ENCODE results near the gene JCAD. TPM values are rescaled to one million over a fixed set of nuclear protein-coding genes. Genes with fewer than 3 reads are reported as not detected.
A peak's percentile ranks its signal among the peaks of the same experiment; 100 is the strongest.

The JCAD gene
- total and polyA plus RNA-seq, 2 donors: 5.9 to 9.9 TPM

- peaks cover 21 to 44% of the 10 kb centered on the region in 2 donors for H3K27me3 ChIP-seq (ENCODE audit: control insufficient read depth in 2 of 2, insufficient read depth in 1 of 2, low read length in 1 of 2)
- H3K4me1 ChIP-seq (ENCODE audit: control insufficient read depth in 2 of 2, insufficient read depth in 2 of 2, low read length in 2 of 2): peaks cover 0 to 2% of the 10 kb centered on the region in 2 donors
- DNase-seq (ENCODE audit: low read depth in 6 of 9, low spot score in 9 of 9): no peak
- 92% methylated on average over 3 of the region's 3 CpGs for WGBS
- H3K4me3 ChIP-seq (ENCODE audit: low read length in 2 of 2): no peak overlapping the region
- no peaks in the 10 kb centered on the region for H3K36me3 ChIP-seq (ENCODE audit: control insufficient read depth in 2 of 2, insufficient read depth in 2 of 2, low read length in 1 of 2)
- peaks cover 0 to 3% of the 10 kb centered on the region in 2 donors for H3K9me3 ChIP-seq (ENCODE audit: control insufficient read depth in 2 of 2, insufficient read depth in 1 of 2, low read length in 1 of 2)
- no peak overlapping the region for H3K27ac ChIP-seq (ENCODE audit: low read depth in 1 of 2, low read length in 1 of 2)
Measured at GRCh38 chr10:30063099-30063498, 3.7 kb upstream of the JCAD start.

DNA sequence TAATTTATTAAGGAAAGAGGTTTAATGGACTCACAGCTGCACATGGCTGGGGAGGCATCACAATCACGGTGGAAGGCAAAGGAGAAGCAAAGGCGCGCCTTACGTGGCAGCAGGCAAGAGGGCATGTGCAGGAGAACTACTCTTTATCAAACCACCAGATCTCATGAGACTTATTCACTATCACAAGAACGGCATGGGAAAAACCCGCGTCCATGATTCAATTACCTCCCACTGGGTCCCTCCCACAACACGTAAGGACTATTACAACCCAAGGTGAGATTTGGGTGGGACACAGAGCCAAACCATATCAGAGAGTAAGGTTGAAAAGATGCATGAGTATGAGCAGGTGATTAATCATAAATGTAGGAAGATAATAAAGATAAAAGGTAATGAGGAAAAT, 3.2 kb upstream of the JCAD start:
- no peaks in the 10 kb centered on the region for H3K36me3 ChIP-seq (ENCODE audit: control insufficient read depth in 2 of 2, insufficient read depth in 2 of 2, low read length in 1 of 2)
- WGBS: 97% methylated on average over 8 of the region's 8 CpGs

GRCh38 chr10:30062090-30062489, 2.7 kb upstream of the JCAD start:
- Histone ChIP-seq H3K27me3 (ENCODE audit: control insufficient read depth in 2 of 2, insufficient read depth in 1 of 2, low read length in 1 of 2) (peaks cover 30 to 54% of the 10 kb centered on the region in 2 donors), H3K36me3 (ENCODE audit: control insufficient read depth in 2 of 2, insufficient read depth in 2 of 2, low read length in 1 of 2) (no peaks in the 10 kb centered on the region), H3K9me3 (ENCODE audit: control insufficient read depth in 2 of 2, insufficient read depth in 1 of 2, low read length in 1 of 2) (peaks cover 0 to 3% of the 10 kb centered on the region in 2 donors), H3K27ac (ENCODE audit: low read depth in 1 of 2, low read length in 1 of 2) (no peak overlapping the region), H3K4me1 (ENCODE audit: control insufficient read depth in 2 of 2, insufficient read depth in 2 of 2, low read length in 2 of 2) (peaks cover 0 to 2% of the 10 kb centered on the region in 2 donors), H3K4me3 (ENCODE audit: low read length in 2 of 2) (no peak overlapping the region)
- no peak for DNase-seq (ENCODE audit: low read depth in 6 of 9, low spot score in 9 of 9)
- 89% methylated on average over 1 of the region's 1 CpG for WGBS

More for the DNA sequence above, 3.2 kb upstream of the JCAD start:
- H3K4me3 ChIP-seq (ENCODE audit: low read length in 2 of 2): no peak overlapping the region
- no peak for DNase-seq (ENCODE audit: low read depth in 6 of 9, low spot score in 9 of 9)
- H3K27me3 ChIP-seq (ENCODE audit: control insufficient read depth in 2 of 2, insufficient read depth in 1 of 2, low read length in 1 of 2): peaks cover 25 to 49% of the 10 kb centered on the region in 2 donors
- H3K9me3 ChIP-seq (ENCODE audit: control insufficient read depth in 2 of 2, insufficient read depth in 1 of 2, low read length in 1 of 2): peaks cover 0 to 3% of the 10 kb centered on the region in 2 donors
- no peak overlapping the region for H3K27ac ChIP-seq (ENCODE audit: low read depth in 1 of 2, low read length in 1 of 2)
- H3K4me1 ChIP-seq (ENCODE audit: control insufficient read depth in 2 of 2, insufficient read depth in 2 of 2, low read length in 2 of 2): peaks cover 0 to 2% of the 10 kb centered on the region in 2 donors

- H3K4me1 ChIP-seq (ENCODE audit: control insufficient read depth in 2 of 2, insufficient read depth in 2 of 2, low read length in 2 of 2): peaks cover 0 to 2% of the 10 kb centered on the region in 2 donors
- peaks cover 32 to 60% of the 10 kb centered on the region in 2 donors for H3K27me3 ChIP-seq (ENCODE audit: control insufficient read depth in 2 of 2, insufficient read depth in 1 of 2, low read length in 1 of 2)
- WGBS: 14% methylated on average over 48 of the region's 48 CpGs
- H3K9me3 ChIP-seq (ENCODE audit: control insufficient read depth in 2 of 2, insufficient read depth in 1 of 2, low read length in 1 of 2): peaks cover 0 to 3% of the 10 kb centered on the region in 2 donors
- DNase-seq (ENCODE audit: low read depth in 6 of 9, low spot score in 9 of 9): no peak
- peak overlapping the region; percentile 36 to 53 for H3K27ac ChIP-seq (ENCODE audit: low read depth in 1 of 2, low read length in 1 of 2)
- no peaks in the 10 kb centered on the region for H3K36me3 ChIP-seq (ENCODE audit: control insufficient read depth in 2 of 2, insufficient read depth in 2 of 2, low read length in 1 of 2)
- peak overlapping the region; percentile 35 to 52 for H3K4me3 ChIP-seq (ENCODE audit: low read length in 2 of 2)
Measured at GRCh38 chr10:30058570-30059132, 735 bp downstream of the JCAD start.

DNA sequence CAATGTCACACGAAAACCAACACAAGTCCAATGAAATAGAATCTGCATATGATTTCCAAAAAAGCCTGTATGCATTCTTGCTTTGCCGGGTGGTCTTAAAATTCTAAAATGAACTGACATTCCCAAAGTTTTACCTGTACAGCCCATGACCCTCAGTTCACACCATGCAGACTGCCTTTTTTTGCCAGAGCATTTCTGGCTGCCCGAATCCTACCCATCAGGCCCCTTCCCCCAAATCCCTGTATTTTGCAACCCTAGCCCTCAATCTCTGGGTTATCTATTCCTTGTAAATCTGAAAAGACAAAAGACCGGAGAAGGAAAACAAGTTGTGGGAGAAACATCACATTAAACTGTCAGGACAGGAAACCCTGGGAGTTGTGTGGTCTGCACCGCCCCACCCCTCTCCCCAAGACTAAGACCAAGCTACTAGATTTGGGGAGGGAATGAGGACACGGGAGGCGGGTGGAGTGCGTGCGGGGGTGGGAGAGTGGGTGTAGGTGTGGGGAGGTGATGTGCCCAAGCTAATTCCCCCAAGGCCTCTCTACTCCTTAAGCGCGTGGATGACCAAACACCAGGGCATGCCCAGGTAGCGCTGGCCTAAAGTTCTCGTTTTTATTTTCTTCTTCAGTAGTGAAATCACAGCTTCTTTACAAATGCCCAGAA, 1.4 kb downstream of the JCAD start:
- 88% methylated on average over 13 of the region's 13 CpGs for WGBS
- Histone ChIP-seq H3K36me3 (ENCODE audit: control insufficient read depth in 2 of 2, insufficient read depth in 2 of 2, low read length in 1 of 2) (no peaks in the 10 kb centered on the region), H3K9me3 (ENCODE audit: control insufficient read depth in 2 of 2, insufficient read depth in 1 of 2, low read length in 1 of 2) (peaks cover 0 to 3% of the 10 kb centered on the region in 2 donors), H3K27ac (ENCODE audit: low read depth in 1 of 2, low read length in 1 of 2) (peak overlapping the region; percentile 36), H3K4me3 (ENCODE audit: low read length in 2 of 2) (peak overlapping the region; percentile 35 to 52), H3K4me1 (ENCODE audit: control insufficient read depth in 2 of 2, insufficient read depth in 2 of 2, low read length in 2 of 2) (peaks cover 0 to 2% of the 10 kb centered on the region in 2 donors), H3K27me3 (ENCODE audit: control insufficient read depth in 2 of 2, insufficient read depth in 1 of 2, low read length in 1 of 2) (peaks cover 32 to 57% of the 10 kb centered on the region in 2 donors)
- DNase-seq (ENCODE audit: low read depth in 6 of 9, low spot score in 9 of 9): no peak

DNA sequence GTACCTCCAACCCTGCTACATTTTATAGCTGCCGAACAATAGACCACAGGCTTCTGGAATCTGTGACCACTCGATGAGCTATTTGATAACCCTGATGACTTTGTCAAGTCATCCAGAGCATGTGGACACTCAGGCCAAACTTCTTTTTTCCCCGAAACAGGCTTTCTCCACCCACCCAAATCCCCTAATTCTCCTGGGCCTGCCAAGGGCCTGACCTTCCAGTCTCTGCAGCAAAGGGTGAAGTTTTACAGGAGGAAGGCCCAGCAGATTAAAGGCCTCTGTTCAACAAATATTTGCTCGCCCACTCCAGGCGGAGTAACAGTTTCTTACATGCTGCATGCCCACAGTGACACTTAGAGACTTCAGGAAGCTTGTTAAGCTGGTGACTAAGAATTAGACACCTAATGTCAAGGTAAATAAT, 2.0 kb downstream of the JCAD start:
- H3K4me3 ChIP-seq (ENCODE audit: low read length in 2 of 2): peak overlapping the region in 1 of 2 donors; percentile 35
- peaks cover 32 to 55% of the 10 kb centered on the region in 2 donors for H3K27me3 ChIP-seq (ENCODE audit: control insufficient read depth in 2 of 2, insufficient read depth in 1 of 2, low read length in 1 of 2)
- DNase-seq (ENCODE audit: low read depth in 6 of 9, low spot score in 9 of 9): no peak
- peak overlapping the region in 1 of 2 donors; percentile 8 for H3K27ac ChIP-seq (ENCODE audit: low read depth in 1 of 2, low read length in 1 of 2)
- H3K36me3 ChIP-seq (ENCODE audit: control insufficient read depth in 2 of 2, insufficient read depth in 2 of 2, low read length in 1 of 2): no peaks in the 10 kb centered on the region
- WGBS: 96% methylated on average over 5 of the region's 5 CpGs
- peaks cover 0 to 2% of the 10 kb centered on the region in 2 donors for H3K4me1 ChIP-seq (ENCODE audit: control insufficient read depth in 2 of 2, insufficient read depth in 2 of 2, low read length in 2 of 2)
- H3K9me3 ChIP-seq (ENCODE audit: control insufficient read depth in 2 of 2, insufficient read depth in 1 of 2, low read length in 1 of 2): peaks cover 0 to 3% of the 10 kb centered on the region in 2 donors

DNA sequence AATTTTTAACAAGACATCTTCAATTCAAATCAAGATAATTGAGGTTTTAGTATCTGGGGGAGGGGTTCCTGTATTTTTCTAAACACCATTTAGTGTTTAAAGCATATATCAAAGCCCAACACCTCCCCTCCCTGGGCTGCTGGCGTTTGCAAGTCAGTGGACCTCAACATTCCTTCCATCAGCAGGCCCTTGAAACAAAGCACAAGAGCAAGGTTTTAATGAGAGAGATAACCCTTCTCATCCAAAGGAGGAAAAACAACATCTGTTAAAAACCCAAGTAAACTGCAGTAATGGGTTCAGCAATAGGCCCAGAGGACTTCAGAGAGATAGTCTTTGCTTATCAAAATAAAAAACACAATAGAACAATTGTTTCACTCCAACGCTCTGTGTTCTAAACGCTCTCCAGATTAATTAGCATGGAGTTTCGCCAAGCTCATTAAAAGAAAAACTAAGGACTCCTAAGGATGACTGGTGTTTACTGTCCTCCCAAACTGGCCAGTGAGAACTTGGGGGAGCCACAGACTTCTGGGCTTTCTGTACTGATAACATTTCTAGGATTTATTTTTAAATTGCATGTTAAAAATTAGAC, 2.5 kb downstream of the JCAD start:
- no peak for DNase-seq (ENCODE audit: low read depth in 6 of 9, low spot score in 9 of 9)
- Histone ChIP-seq H3K9me3 (ENCODE audit: control insufficient read depth in 2 of 2, insufficient read depth in 1 of 2, low read length in 1 of 2) (peaks cover 0 to 3% of the 10 kb centered on the region in 2 donors), H3K36me3 (ENCODE audit: control insufficient read depth in 2 of 2, insufficient read depth in 2 of 2, low read length in 1 of 2) (no peaks in the 10 kb centered on the region), H3K27ac (ENCODE audit: low read depth in 1 of 2, low read length in 1 of 2) (no peak overlapping the region), H3K4me1 (ENCODE audit: control insufficient read depth in 2 of 2, insufficient read depth in 2 of 2, low read length in 2 of 2) (peaks cover 0 to 2% of the 10 kb centered on the region in 2 donors), H3K27me3 (ENCODE audit: control insufficient read depth in 2 of 2, insufficient read depth in 1 of 2, low read length in 1 of 2) (peaks cover 32 to 51% of the 10 kb centered on the region in 2 donors), H3K4me3 (ENCODE audit: low read length in 2 of 2) (no peak overlapping the region)
- WGBS: 94% methylated on average over 4 of the region's 4 CpGs

- WGBS: 95% methylated on average over 1 of the region's 1 CpG
- DNase-seq (ENCODE audit: low read depth in 6 of 9, low spot score in 9 of 9): no peak
- Histone ChIP-seq H3K27me3 (ENCODE audit: control insufficient read depth in 2 of 2, insufficient read depth in 1 of 2, low read length in 1 of 2) (peaks cover 30 to 47% of the 10 kb centered on the region in 2 donors), H3K9me3 (ENCODE audit: control insufficient read depth in 2 of 2, insufficient read depth in 1 of 2, low read length in 1 of 2) (peaks cover 0 to 3% of the 10 kb centered on the region in 2 donors), H3K36me3 (ENCODE audit: control insufficient read depth in 2 of 2, insufficient read depth in 2 of 2, low read length in 1 of 2) (no peaks in the 10 kb centered on the region), H3K4me1 (ENCODE audit: control insufficient read depth in 2 of 2, insufficient read depth in 2 of 2, low read length in 2 of 2) (peaks cover 0 to 2% of the 10 kb centered on the region in 2 donors), H3K4me3 (ENCODE audit: low read length in 2 of 2) (no peak overlapping the region), H3K27ac (ENCODE audit: low read depth in 1 of 2, low read length in 1 of 2) (no peak overlapping the region)
Measured at GRCh38 chr10:30056281-30056680, 3.1 kb downstream of the JCAD start.

DNA sequence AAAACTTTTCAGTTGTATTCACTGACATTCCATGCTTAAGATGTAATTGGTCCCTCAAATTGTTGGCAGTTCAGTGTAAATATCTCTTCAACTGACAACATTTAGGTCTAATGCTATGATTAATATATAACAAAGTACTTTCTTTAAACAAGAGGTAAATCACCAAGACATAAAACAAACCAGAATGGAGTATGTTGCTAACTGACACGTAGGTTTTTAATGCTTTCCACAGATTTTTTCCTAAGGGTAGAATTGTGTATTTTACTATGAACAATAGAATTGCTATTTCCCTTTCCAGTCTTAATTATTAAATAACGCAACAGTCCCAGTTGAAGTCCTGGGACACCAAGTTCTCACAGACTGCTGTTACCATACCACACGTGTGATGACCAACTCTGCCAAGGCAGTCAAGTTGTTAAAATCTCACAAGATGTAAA, 4.1 kb downstream of the JCAD start:
- 93% methylated on average over 3 of the region's 3 CpGs for WGBS
- Histone ChIP-seq H3K4me1 (ENCODE audit: control insufficient read depth in 2 of 2, insufficient read depth in 2 of 2, low read length in 2 of 2) (peaks cover 0 to 2% of the 10 kb centered on the region in 2 donors), H3K36me3 (ENCODE audit: control insufficient read depth in 2 of 2, insufficient read depth in 2 of 2, low read length in 1 of 2) (no peaks in the 10 kb centered on the region), H3K9me3 (ENCODE audit: control insufficient read depth in 2 of 2, insufficient read depth in 1 of 2, low read length in 1 of 2) (peaks cover 0 to 3% of the 10 kb centered on the region in 2 donors), H3K27ac (ENCODE audit: low read depth in 1 of 2, low read length in 1 of 2) (no peak overlapping the region), H3K27me3 (ENCODE audit: control insufficient read depth in 2 of 2, insufficient read depth in 1 of 2, low read length in 1 of 2) (peaks cover 23 to 37% of the 10 kb centered on the region in 2 donors), H3K4me3 (ENCODE audit: low read length in 2 of 2) (no peak overlapping the region)
- DNase-seq (ENCODE audit: low read depth in 6 of 9, low spot score in 9 of 9): no peak

Data from thymus (tissue), 11 donors.